HEK293T (cell line): ENCODE data around the gene PKNOX2.

Experiments
- BHLHE40 ChIP-seq: fragments of 450-650 bp; IDR thresholded peaks from 2 replicates; pipeline ENCODE4 v1.6.1; 2016; ENCODE audit warnings: mild to moderate bottlenecking, moderate library complexity, borderline replicate concordance
- ELF4 ChIP-seq: fragments of 450-650 bp; IDR thresholded peaks from 2 replicates; pipeline ENCODE4 v1.6.1; 2017; ENCODE audit warnings: antibody characterized with exemption
- FOXM1 ChIP-seq: fragments of 450-650 bp; IDR thresholded peaks from 2 replicates; pipeline ENCODE4 v1.6.1; 2017; ENCODE audit warnings: mild to moderate bottlenecking, borderline replicate concordance
- HDGF ChIP-seq: fragments of 450-650 bp; IDR thresholded peaks from 2 replicates; pipeline ENCODE4 v1.6.1; 2017; ENCODE audit warnings: antibody characterized with exemption, borderline replicate concordance
- LEF1 ChIP-seq: fragments of 450-650 bp; IDR thresholded peaks from 2 replicates; pipeline ENCODE4 v1.6.1; 2017; ENCODE audit warnings: mild to moderate bottlenecking, borderline replicate concordance
- ZNF384 ChIP-seq: fragments of 450-650 bp; IDR thresholded peaks from 2 replicates; pipeline ENCODE4 v1.6.1; 2016

- TF ChIP-seq FOXM1 (no peak), HDGF (no peak), ELF4 (no peak), LEF1 (no peak), BHLHE40 (no peak), ZNF384 (no peak)
Observed at GRCh38 chr11:125315079-125315740, 150.7 kb downstream of the PKNOX2 start.
